GM23248 (cell line): ENCODE results near the gene TMPRSS3.

Experiments used
- EZH2 ChIP-seq: fragments of 200-600 bp; sonication (generic); IDR thresholded peaks from 2 replicates; pipeline ENCODE4 v1.6.1; 2018; ENCODE audit warnings: antibody characterized with exemption, mild to moderate bottlenecking; ENCODE audit not compliant: insufficient read depth, poor library complexity, severe bottlenecking
- EZH2phosphoT487 ChIP-seq: fragments of 200-600 bp; sonication (generic); IDR thresholded peaks from 2 replicates; pipeline ENCODE4 v1.6.1; 2018; ENCODE audit warnings: antibody characterized with exemption, moderate library complexity, mild to moderate bottlenecking, low read depth; ENCODE audit not compliant: insufficient read depth

- TF ChIP-seq EZH2 (no peak), EZH2phosphoT487 (no peak)
Measured at GRCh38 chr21:42365770-42366169, 30.1 kb downstream of the TMPRSS3 start.
